ENCODE data around the gene TSHB. TPM values are rescaled to one million over a fixed set of nuclear protein-coding genes. Genes with fewer than 3 reads are reported as not detected.

Gene TSHB
- total and polyA plus RNA-seq, 7 donors = not detected

DNA sequence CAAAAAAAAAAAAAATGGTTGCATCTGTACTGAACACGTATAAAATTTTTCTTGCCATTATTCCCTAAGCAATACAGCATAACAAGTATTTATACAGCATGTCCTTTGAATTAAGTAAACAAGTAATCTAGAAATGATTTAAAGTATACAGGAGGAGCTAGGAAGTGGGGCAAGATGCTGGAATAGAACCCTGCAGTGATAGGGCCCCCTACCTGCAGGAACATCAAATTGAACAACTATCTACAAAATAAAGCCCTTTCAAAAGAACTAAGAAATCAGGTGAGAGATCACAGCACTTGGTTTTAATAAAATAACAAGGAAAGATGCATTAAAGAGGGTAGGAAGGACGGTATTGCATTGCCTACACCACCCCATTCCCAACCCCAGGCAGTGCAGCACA lies 10.9 kb downstream of the TSHB start:
- Histone ChIP-seq H3K27me3 (ENCODE audit: insufficient read depth in 3 of 3, low read length in 2 of 3) (peaks cover 0 to 2% (median 0%) of the 10 kb centered on the region in 3 donors), H3K36me3 (ENCODE audit: insufficient read depth in 1 of 2, low read depth in 1 of 2) (no peaks in the 10 kb centered on the region), H3K4me1 (no peaks in the 10 kb centered on the region), H3K27ac (no peak overlapping the region), H3K9me3 (no peaks in the 10 kb centered on the region), H3K4me3 (no peak overlapping the region)
- DNase-seq (no peak), ATAC-seq (no peak)
- TF ChIP-seq, protein P1, sequence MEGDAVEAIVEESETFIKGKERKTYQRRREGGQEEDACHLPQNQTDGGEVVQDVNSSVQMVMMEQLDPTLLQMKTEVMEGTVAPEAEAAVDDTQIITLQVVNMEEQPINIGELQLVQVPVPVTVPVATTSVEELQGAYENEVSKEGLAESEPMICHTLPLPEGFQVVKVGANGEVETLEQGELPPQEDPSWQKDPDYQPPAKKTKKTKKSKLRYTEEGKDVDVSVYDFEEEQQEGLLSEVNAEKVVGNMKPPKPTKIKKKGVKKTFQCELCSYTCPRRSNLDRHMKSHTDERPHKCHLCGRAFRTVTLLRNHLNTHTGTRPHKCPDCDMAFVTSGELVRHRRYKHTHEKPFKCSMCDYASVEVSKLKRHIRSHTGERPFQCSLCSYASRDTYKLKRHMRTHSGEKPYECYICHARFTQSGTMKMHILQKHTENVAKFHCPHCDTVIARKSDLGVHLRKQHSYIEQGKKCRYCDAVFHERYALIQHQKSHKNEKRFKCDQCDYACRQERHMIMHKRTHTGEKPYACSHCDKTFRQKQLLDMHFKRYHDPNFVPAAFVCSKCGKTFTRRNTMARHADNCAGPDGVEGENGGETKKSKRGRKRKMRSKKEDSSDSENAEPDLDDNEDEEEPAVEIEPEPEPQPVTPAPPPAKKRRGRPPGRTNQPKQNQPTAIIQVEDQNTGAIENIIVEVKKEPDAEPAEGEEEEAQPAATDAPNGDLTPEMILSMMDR (IDR thresholded peaks at IDR 0.05) = no peak
- intact Hi-C loops (cut with DNase I) = no loop called here
- WGBS, 3 donors = 66 to 71% (median 68%) methylated on average over 2 of the region's 2 CpGs

DNA sequence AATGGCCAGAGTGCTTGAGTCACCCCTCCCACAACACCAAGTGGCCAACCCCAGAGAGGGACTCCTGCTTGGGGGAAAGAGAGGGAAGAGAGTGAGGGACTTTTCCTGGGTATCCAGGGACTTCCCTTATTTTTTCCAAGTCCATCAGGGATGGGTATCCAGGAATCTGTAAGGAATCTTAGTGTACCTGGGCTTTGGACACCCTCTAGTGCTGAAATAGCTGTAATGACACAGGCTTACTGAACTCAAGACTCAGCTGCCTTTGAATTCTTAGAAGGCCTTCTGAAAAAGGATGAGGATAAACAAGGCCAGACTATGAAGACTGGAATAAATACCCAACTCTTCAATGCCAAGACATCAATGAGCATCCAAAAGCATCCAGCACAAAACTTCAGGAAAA lies 12.0 kb downstream of the TSHB start:
- ATAC-seq = no peak
- intact Hi-C loops (cut with DNase I) = no loop called here
- Histone ChIP-seq H3K4me3 (no peak overlapping the region), H3K4me1 (no peaks in the 10 kb centered on the region), H3K27me3 (ENCODE audit: insufficient read depth in 3 of 3, low read length in 2 of 3) (peaks cover 0 to 2% (median 0%) of the 10 kb centered on the region in 3 donors), H3K9me3 (peaks cover 4% of the 10 kb centered on the region), H3K36me3 (ENCODE audit: insufficient read depth in 1 of 2, low read depth in 1 of 2) (no peaks in the 10 kb centered on the region), H3K27ac (no peak overlapping the region)
- DNase-seq = no peak
- TF ChIP-seq, protein P1 (IDR thresholded peaks at IDR 0.05) = no peak

- H3K4me1 ChIP-seq = no peaks in the 10 kb centered on the region
- H3K9me3 ChIP-seq = peaks cover 4% of the 10 kb centered on the region
- no peaks in the 10 kb centered on the region for H3K27me3 ChIP-seq (ENCODE audit: insufficient read depth in 3 of 3, low read length in 2 of 3)
- no peak for DNase-seq
- H3K36me3 ChIP-seq (ENCODE audit: insufficient read depth in 1 of 2, low read depth in 1 of 2) = no peaks in the 10 kb centered on the region
- no peak for ATAC-seq
- intact Hi-C loops (cut with DNase I) = no loop called here
- no peak overlapping the region for H3K27ac ChIP-seq
- H3K4me3 ChIP-seq = no peak overlapping the region
- TF ChIP-seq, protein P1 (IDR thresholded peaks at IDR 0.05) = no peak
These were observed 17.1 kb downstream of the TSHB start for GRCh38 chr1:115046751-115047150.

GRCh38 chr1:115051850-115052249 lies 22.2 kb downstream of the TSHB start:
- no peak for ATAC-seq

More at GRCh38 chr1:115051850-115052249, 22.2 kb downstream of the TSHB start:
- 86 to 89% (median 89%) methylated on average over 5 of the region's 5 CpGs for WGBS, 3 donors
- TF ChIP-seq, protein P1 (IDR thresholded peaks at IDR 0.05) = no peak
- peaks cover 0 to 6% (median 0%) of the 10 kb centered on the region in 3 donors for H3K27me3 ChIP-seq (ENCODE audit: insufficient read depth in 3 of 3, low read length in 2 of 3)
- no peak for DNase-seq
- no peak overlapping the region for H3K4me3 ChIP-seq
- no peak overlapping the region for H3K27ac ChIP-seq
- no peaks in the 10 kb centered on the region for H3K36me3 ChIP-seq (ENCODE audit: insufficient read depth in 1 of 2, low read depth in 1 of 2)
- no peaks in the 10 kb centered on the region for H3K9me3 ChIP-seq
- no peaks in the 10 kb centered on the region for H3K4me1 ChIP-seq
- intact Hi-C loops (cut with DNase I) = loop anchor here in 1 of 2 donors (2.0 to 5.0 kb wide), 3 partner anchors 60 to 705 kb away; no protein-coding TSS in a partner anchor

Data from psoas muscle (tissue), 8 donors.